A673 (cell line): ENCODE results near the gene TMEM72. TPM values are rescaled to one million over a fixed set of nuclear protein-coding genes. Genes with fewer than 3 reads are reported as not detected.

ENCODE experiments used
- BruUV-seq: library from RNA; stranded (reverse); fragments of 400-500 nt; replicated peaks from 2 replicates; lab custom pipeline; 2021; lab: Mats Ljungman, UMichigan
- CTCF ChIA-PET: fragments of 300-600 bp; sonication (Branson Sonifier 250); formaldehyde crosslinking; loops from one replicate; lab custom pipeline; 2022; ENCODE audit warnings: antibody characterized with exemption; lab: Charles Lee
- POLR2A ChIA-PET: fragments of 300-600 bp; sonication (Branson Sonifier 250); formaldehyde crosslinking; loops from one replicate; lab custom pipeline; 2022; ENCODE audit warnings: antibody characterized with exemption; ENCODE audit not compliant: low non-redundant PET; lab: Charles Lee
- DNase-seq: peaks from one replicate; pipeline ENCODE4 v3.0.0-alpha.2; 2015; ENCODE audit warnings: low spot score
- H3K27ac ChIP-seq: fragments of 200-600 bp; sonication (generic); 2 replicates; pipeline ENCODE4 v1.5.1; 2016; ENCODE audit warnings: mixed run types, low read depth, mild to moderate bottlenecking, mixed read lengths, antibody characterized with exemption, low read length; ENCODE audit not compliant: poor library complexity, severe bottlenecking
- H3K27me3 ChIP-seq: fragments of 200-600 bp; sonication (generic); replicated peaks from 2 replicates; pipeline ENCODE4 v1.6.1; 2017; ENCODE audit warnings: mixed run types, low read depth, mild to moderate bottlenecking, mixed read lengths, antibody characterized with exemption, low read length; ENCODE audit not compliant: insufficient read depth, poor library complexity
- H3K36me3 ChIP-seq: fragments of 200-600 bp; sonication (generic); 2 replicates; pipeline ENCODE4 v1.6.1; 2016; ENCODE audit warnings: mixed run types, mild to moderate bottlenecking, mixed read lengths, antibody characterized with exemption, low read length; ENCODE audit not compliant: insufficient read depth, poor library complexity, severe bottlenecking
- H3K4me1 ChIP-seq: fragments of 200-600 bp; sonication (generic); 2 replicates; pipeline ENCODE4 v1.6.1; 2017; ENCODE audit warnings: mixed run types, mild to moderate bottlenecking, mixed read lengths, antibody characterized with exemption, low read length; ENCODE audit not compliant: insufficient read depth, poor library complexity, severe bottlenecking
- H3K4me3 ChIP-seq: fragments of 200-600 bp; sonication (generic); 2 replicates; pipeline ENCODE4 v1.5.1; 2016; ENCODE audit warnings: low read depth, mixed run types, mild to moderate bottlenecking, mixed read lengths, low read length; ENCODE audit not compliant: poor library complexity, severe bottlenecking
- H3K9me3 ChIP-seq: fragments of 200-600 bp; sonication (generic); 2 replicates; pipeline ENCODE4 v1.6.1; 2016; ENCODE audit warnings: mixed run types, low read depth, mild to moderate bottlenecking, mixed read lengths, antibody characterized with exemption, low read length; ENCODE audit not compliant: poor library complexity, severe bottlenecking
- EZH2 ChIP-seq: fragments of 200-600 bp; sonication (generic); IDR thresholded peaks from 2 replicates; pipeline ENCODE4 v1.6.1; 2017; ENCODE audit warnings: borderline replicate concordance, low read depth, mild to moderate bottlenecking, mixed read lengths, antibody characterized with exemption, low read length; ENCODE audit not compliant: poor library complexity, severe bottlenecking
- intact Hi-C: fragments of 100-400 bp; cut with micrococcal nuclease; formaldehyde crosslinking; loops from one replicate; pipeline ENCODE4 v1.10.0; 2022; ENCODE audit not compliant: unreplicated experiment
- total RNA-seq: library from RNA; stranded (reverse); gene quantifications from 2 replicates; pipeline ENCODE4 v1.2.3, GENCODE V29; 2021
- TF ChIP-seq, protein P1 (sequence below): fragments of 300-800, 200-600 bp; sonication (generic); conservative IDR thresholded peaks from 2 replicates; pipeline ENCODE4 v1.5.1; 2017; ENCODE audit warnings: low read depth, mild to moderate bottlenecking, antibody characterized with exemption, low read length, moderate library complexity, mixed read lengths

The TMEM72 gene
- total RNA-seq, 1 experiment from 2014 or later: 0.80 TPM

DNA sequence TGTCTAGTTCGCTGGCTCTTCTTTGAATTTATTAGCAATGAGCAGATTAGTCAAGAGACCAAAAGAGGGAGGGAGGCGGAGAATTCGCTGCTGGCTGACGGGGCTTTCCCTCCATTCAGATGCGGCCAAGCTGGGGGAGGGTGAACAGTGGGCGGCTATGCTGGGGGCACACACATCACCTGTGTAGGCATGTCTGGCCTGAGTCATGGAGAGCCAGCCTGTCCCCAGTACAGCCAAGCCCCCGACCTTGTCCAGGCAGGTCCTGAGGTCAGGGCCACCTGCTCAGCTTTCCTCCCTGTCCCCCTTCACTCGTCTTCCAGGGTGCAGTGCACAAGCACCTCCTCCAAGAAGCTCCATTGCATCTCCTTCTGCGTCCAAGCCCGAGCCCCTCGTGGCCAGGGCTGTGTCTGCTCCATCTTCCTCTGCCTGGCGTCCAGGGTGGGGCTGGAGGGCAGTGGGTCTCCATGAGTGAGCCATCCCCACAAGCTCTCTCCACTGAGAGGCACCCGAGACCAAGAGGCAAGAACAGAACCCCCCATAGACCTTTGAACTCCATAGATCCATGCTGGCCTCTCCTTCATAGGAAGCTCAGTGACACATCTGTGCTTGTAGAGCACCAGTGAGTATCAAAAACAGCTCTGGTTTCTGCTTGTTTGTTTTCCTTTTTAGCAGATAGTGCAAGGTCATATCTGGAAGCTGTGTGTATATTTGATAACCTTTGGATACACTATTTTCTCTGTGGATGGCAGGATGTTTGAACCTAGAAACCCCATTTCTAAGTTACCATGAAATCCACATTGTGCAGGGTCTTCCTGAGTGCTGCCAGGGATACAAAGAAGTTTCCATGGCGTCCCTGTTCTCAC lies 69.4 kb downstream of the TMEM72 start:
- Histone ChIP-seq H3K27me3 (no peaks in the 10 kb centered on the region), H3K27ac (no peak overlapping the region), H3K4me3 (no peak overlapping the region), H3K4me1 (peaks cover 20% of the 10 kb centered on the region), H3K36me3 (no peaks in the 10 kb centered on the region), H3K9me3 (no peaks in the 10 kb centered on the region)
- POLR2A ChIA-PET: no interaction called here
- TF ChIP-seq, protein P1, sequence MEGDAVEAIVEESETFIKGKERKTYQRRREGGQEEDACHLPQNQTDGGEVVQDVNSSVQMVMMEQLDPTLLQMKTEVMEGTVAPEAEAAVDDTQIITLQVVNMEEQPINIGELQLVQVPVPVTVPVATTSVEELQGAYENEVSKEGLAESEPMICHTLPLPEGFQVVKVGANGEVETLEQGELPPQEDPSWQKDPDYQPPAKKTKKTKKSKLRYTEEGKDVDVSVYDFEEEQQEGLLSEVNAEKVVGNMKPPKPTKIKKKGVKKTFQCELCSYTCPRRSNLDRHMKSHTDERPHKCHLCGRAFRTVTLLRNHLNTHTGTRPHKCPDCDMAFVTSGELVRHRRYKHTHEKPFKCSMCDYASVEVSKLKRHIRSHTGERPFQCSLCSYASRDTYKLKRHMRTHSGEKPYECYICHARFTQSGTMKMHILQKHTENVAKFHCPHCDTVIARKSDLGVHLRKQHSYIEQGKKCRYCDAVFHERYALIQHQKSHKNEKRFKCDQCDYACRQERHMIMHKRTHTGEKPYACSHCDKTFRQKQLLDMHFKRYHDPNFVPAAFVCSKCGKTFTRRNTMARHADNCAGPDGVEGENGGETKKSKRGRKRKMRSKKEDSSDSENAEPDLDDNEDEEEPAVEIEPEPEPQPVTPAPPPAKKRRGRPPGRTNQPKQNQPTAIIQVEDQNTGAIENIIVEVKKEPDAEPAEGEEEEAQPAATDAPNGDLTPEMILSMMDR: no peak
- no peak for TF ChIP-seq EZH2
- intact Hi-C loops: no loop called here
- CTCF ChIA-PET: no interaction called here
- no TSS peak for BruUV-seq
- no peak for DNase-seq

DNA sequence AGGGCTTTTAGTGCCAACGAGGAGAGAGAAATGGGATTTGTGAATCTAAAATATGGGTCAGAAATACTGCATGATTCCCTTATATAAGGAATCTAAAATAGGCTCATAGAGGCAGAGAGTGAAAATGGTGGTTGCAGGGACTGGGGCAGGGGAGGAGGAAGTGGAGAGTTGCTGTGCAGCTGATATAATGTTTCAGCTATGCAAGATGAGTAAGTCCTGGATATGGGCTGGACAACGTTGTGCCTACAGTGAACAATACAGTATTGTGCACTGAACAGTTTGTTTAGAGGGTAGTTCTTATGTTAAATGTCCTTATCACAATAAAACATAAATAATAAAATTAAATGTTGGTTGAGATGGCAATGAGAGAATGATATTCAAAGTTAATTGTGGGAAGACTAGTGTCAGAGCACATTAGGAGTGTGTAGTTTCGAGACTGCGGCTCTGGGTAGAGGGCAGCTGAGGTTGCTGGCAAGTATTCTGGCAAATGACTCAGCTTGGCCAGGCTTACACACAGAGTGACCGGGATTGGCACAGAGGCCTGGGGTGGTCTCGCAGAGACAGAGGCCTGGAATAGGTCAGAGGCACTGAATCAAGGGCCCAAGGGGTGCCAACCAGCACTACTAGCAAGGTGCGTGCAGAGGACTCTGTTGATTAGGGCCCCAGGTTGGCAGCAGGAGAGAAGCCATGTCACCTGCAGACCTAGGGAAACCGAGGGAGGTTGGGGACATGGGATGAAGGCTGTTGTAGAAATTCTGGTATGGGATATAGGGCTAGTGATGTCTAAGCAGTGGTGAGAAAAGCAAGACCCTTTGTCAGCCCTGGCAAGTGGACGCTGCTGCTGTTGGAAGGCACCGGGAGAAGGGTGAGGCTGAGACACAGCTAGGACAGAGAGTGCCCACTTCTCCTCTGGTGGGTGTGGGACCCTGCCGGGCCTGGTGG lies 70.3 kb downstream of the TMEM72 start:
- DNase-seq: no peak
- no peak overlapping the region for H3K27ac ChIP-seq
- no TSS peak for BruUV-seq
- CTCF ChIA-PET: no interaction called here
- TF ChIP-seq EZH2: no peak
- TF ChIP-seq, protein P1: no peak
- no peaks in the 10 kb centered on the region for H3K27me3 ChIP-seq
- intact Hi-C loops: no loop called here
- H3K4me1 ChIP-seq: peaks cover 18% of the 10 kb centered on the region
- H3K36me3 ChIP-seq: no peaks in the 10 kb centered on the region
- H3K4me3 ChIP-seq: no peak overlapping the region
- H3K9me3 ChIP-seq: no peaks in the 10 kb centered on the region
- POLR2A ChIA-PET: no interaction called here

DNA sequence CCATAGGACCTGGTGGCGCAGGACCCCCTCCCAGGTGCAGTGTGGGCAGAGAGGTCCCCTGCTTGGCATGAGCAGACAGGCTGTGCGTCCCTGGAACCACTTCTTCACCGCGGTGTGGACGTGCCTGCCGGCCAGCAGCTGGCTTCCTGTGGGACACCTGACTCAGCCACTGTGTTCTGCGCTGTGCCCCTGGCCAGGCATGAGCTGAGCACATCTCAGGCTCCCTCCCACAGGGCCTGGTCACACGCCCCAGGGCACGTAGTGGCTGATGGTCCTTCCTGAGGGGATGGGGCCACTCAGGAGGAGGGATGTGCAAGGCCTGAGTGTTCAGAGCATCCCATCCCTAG lies 71.0 kb downstream of the TMEM72 start:
- no peak overlapping the region for H3K4me3 ChIP-seq
- ChIA-PET CTCF (no interaction called here), POLR2A (no interaction called here)
- H3K27me3 ChIP-seq: no peaks in the 10 kb centered on the region
- BruUV-seq: no TSS peak
- no peak overlapping the region for H3K27ac ChIP-seq
- peaks cover 18% of the 10 kb centered on the region for H3K4me1 ChIP-seq
- no peak for TF ChIP-seq EZH2
- TF ChIP-seq, protein P1: no peak
- no peaks in the 10 kb centered on the region for H3K9me3 ChIP-seq
- no peaks in the 10 kb centered on the region for H3K36me3 ChIP-seq
- DNase-seq: no peak
- intact Hi-C loops: no loop called here
